ENCODE measurements around the gene MEPCE.

MEPCE gene

GRCh38 chr7:100406767-100407166 lies 22.9 kb upstream of the MEPCE start:
- no peak for DNase-seq (ENCODE audit: low read depth in 2 of 2)

DNA sequence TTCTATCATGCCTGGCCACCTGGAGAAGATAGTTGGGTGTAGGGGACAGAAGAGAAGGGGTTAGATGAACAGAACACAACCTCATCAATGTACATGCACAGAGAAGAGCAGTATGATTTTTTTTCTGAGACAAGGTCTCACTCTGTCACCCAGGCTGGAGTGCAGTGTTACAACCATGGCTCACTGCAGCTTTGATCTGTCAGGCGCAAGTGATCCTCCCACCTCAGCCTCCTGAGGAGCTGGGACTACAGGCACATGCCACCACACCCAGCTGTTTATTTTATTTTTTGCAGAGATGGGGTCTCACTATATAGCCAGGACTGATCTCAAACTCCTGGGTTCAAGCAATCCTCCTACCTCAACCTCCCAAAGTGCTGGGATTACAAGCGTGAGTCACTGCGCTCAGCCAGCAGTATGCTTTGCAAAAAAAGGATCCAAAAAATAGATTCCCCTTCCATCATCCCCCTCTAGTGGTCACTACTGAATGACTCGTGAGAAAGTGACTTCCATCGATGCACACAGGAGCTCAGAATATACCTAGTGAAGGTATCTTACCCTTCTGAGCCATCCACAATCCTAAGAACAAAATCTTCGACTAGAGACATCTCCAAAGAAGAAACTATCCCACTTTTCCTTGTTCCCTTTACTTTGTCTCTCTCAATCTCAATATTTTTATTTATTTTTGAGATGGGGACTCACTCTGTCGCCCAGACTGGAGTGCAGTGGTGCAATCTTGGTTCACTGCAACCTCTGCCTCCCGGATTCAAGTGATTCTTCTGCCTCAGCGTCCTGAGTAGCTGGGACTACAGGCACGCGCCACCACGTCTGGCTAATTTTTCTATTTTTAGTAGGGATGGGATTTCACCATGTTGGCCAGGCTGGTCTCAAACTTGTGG lies 22.1 kb upstream of the MEPCE start:
- DNase-seq (ENCODE audit: low read depth in 2 of 2) = peak in 1 of 2 donors; percentile 45

DNA sequence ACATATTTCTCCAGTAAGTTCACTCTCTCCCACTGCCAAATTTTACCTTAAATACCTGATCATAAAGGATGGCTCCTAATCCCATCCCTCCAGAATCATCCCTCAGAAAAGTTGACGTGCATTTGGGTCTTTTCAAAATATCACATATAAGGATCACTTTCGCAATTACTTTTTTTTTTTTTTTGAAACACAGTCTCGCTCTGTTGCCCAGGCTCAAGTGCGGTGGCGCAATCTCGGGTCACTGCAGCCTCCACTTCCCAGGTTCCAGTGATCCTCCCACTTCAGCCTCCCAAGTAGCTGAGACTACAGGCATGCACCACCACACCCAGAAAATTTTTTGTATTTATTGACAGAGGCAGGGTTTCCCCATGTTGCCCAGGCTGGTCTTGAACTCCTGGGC lies 18.5 kb upstream of the MEPCE start:
- no peak for DNase-seq (ENCODE audit: low read depth in 2 of 2)

- no peak for DNase-seq (ENCODE audit: low read depth in 2 of 2)
Observed at GRCh38 chr7:100413346-100413745, 16.3 kb upstream of the MEPCE start.

GRCh38 chr7:100413889-100414288 lies 15.7 kb upstream of the MEPCE start:
- no peak for DNase-seq (ENCODE audit: low read depth in 2 of 2)

- no peak for DNase-seq (ENCODE audit: low read depth in 2 of 2)
Observed at GRCh38 chr7:100415448-100415847, 14.2 kb upstream of the MEPCE start.

- DNase-seq (ENCODE audit: low read depth in 2 of 2) = no peak
Observed at GRCh38 chr7:100418930-100419659, 10.5 kb upstream of the MEPCE start.

DNA sequence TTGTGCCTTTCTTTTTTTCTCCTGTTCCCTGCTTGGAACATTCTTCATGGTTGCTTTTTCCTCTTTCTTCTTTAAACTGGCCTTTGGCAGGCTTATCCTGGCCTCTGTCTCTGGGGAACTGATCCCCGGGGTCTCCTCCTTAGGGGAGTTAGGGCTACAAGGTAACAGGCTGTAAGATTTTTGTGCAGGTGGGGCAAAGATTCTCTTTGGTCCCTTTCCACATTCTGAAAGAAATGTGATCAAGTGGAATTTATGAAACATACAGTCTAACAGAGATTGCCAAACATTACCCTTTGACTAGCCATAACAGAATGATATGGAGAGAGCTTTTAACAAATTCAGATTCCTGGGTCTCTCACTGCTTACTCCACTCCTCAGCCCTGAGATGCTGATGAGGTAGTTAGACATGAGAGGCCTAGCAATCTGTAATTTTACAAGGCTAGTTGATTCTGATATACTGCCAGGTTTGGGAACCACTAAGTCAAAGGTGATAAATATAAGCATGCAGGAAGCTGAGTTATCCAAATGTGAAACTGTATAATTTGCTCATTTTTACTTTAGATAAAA lies 9.9 kb upstream of the MEPCE start:
- DNase-seq (ENCODE audit: low read depth in 2 of 2) = no peak

DNA sequence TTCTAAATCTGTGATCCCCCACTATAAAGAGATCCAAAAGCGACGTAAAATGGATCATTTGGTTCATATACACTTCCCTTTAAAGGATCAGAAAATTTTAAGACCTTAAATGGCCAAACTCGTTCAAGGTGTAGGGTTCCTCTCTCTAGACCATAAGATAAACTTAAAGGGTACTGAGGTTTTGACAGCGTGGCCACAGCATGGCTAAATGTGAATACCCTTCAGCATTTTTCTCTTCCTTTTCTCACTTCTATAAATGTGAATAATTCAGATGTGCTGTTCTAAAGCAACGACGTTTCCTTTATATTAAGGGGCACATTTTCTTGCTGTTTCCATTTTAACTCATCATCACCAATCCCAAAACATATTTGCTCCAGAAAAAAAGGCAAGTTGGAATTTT lies 6.3 kb upstream of the MEPCE start:
- no peak for DNase-seq (ENCODE audit: low read depth in 2 of 2)

GRCh38 chr7:100425347-100425746 lies 4.3 kb upstream of the MEPCE start:
- DNase-seq (ENCODE audit: low read depth in 2 of 2) = no peak

DNA sequence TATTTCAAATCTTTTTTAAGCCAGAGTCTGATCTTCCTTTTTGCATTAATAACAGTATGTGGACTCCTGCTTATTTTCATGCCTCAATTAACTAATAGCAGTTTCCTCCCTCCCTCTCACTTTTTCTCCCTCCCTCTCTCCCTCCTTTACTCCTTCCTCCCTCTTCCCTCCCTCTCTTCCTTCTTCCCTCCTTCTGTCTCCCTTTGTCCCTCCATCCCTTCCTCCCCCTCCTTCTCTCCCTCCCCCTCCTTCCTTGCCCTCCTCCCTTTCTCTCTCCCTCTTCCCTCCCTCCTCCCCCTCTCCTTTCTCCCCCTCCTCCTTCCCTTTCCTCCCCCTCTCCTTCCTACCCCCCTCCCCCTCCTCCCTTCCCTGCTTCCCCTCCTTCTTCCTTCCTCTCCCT lies 3.1 kb upstream of the MEPCE start:
- no peak for DNase-seq (ENCODE audit: low read depth in 2 of 2)

DNA sequence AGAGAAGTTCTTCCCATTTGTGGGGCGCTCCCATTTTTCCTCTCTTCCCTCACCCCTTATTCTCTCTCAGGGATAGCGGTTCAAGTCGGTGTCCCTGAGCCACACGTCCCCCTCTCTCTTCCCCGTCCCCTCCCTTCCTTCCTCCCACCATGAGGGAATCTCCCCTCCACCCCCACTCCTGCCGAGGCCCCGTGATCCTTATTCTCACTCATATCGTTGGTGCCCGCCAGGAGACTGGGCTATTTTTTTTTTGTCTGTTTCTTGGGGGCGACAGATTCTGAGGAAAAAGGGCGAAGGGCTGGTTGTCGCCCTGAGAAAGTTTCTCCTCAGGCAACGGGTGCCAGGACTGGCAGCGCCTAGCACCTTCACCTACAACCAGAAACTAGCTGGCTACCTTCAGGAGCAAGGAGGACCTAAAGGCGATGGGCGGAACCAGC lies 1.9 kb upstream of the MEPCE start:
- no peak for DNase-seq (ENCODE audit: low read depth in 2 of 2)

- DNase-seq (ENCODE audit: low read depth in 2 of 2) = peak; percentile 94 to 96
Observed at GRCh38 chr7:100428199-100428966, 1.2 kb upstream of the MEPCE start, which contains the start of gene ZCWPW1. Gene ZCWPW1 (minus strand): TSS chr7:100428703. CDS start chr7:100420649, 8,054 bp downstream.

DNA sequence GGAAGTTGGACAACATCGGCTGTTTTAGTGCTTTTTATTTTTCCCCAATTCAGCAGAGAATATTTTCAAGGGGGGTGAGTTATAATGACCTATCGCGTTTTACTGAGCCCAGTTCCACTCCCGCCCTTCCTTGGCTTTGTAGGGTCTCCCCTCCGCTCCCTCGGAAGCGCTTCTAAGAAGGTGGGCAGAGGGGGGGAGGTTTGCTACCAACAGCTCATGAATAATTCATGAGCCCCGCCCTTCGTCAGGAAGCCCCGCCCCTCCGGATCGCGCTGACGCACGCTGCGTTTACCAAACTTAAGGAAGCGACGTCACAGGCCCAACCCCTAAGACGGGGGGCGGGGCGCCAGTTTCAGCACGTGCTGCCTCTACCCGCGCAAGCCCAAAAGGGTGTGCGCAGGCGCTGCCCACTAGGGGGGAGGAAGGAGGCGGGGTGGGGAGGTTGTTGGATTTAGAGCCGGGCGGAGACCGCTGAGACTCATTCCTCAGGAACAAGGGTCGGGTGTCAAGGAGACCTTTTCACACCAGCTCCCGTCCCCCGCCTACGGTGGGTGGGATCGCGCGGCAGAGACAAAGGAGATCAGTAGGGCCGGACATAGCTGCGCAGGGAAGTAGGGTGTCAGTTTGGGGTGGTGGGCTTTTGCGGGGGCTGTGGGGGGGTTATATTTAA lies 529 bp upstream of the MEPCE start:
- peak; percentile 100 for DNase-seq (ENCODE audit: low read depth in 2 of 2)

GRCh38 chr7:100430493-100431285 lies 1.1 kb downstream of the MEPCE start:
- DNase-seq (ENCODE audit: low read depth in 2 of 2) = no peak

DNA sequence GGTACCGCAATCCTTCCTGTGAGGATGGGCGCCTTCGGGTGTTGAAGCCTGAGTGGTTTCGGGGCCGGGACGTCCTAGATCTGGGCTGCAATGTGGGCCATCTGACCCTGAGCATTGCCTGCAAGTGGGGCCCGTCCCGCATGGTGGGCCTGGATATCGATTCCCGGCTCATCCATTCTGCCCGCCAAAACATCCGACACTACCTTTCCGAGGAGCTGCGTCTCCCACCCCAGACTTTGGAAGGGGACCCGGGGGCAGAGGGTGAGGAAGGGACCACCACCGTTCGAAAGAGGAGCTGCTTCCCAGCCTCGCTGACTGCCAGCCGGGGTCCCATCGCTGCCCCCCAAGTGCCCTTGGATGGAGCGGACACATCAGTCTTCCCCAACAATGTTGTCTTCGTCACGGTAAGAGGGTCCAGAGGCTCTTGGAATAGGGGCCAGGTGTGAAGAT lies 1.7 kb downstream of the MEPCE start:
- DNase-seq (ENCODE audit: low read depth in 2 of 2) = no peak

GRCh38 chr7:100432053-100432452 lies 2.4 kb downstream of the MEPCE start:
- no peak for DNase-seq (ENCODE audit: low read depth in 2 of 2)

DNA sequence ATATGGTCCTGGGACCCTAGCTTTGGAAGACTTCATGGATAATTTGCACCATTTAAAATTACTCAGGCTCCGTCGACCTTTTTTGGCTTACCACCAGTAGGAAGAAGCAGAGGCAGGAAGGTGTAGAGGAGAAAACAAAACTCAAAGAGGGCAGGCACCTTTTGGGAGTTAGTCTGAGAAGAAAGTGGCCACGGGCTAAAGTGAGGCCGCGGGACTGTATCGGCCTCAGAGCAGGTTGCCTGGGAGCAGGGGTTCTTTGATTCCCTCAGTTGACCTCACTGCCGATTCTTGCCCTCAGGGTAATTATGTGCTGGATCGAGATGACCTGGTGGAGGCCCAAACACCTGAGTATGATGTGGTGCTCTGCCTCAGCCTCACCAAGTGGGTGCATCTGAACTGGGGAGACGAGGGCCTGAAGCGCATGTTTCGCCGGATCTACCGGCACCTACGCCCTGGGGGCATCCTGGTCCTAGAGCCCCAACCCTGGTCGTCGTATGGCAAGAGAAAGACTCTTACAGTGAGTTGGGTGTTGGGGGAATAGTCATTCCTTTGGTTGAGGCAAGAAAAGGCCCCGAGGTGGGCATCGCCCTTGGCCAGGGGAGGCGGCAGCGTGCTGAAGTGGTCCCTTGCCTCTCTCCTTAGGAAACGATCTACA lies 3.1 kb downstream of the MEPCE start:
- no peak for DNase-seq (ENCODE audit: low read depth in 2 of 2)

- DNase-seq (ENCODE audit: low read depth in 2 of 2) = no peak
Observed at GRCh38 chr7:100433276-100433591, 3.6 kb downstream of the MEPCE start.

Data from activated CD4-positive, alpha-beta T cell treated with anti-CD3 and anti-CD28 coated beads for 24 hours (primary cell).